Effector CD8-positive, alpha-beta T cell (primary cell): ENCODE data around the gene EHD1.
"Not testable (repeated sequence)": the region's sequence is repeated elsewhere in the genome, so short reads cannot be mapped to it uniquely, and the experiment has no call there.

Source experiments
- DNase-seq: peaks from one replicate; lab custom pipeline; 2025; lab: John Stamatoyannopoulos, UW

EHD1 gene

GRCh38 chr11:64831411-64831891 lies 47.0 kb downstream of the EHD1 start:
- DNase-seq, result no peak

GRCh38 chr11:64829536-64830251 lies 48.7 kb downstream of the EHD1 start:
- no peak for DNase-seq

- DNase-seq, result no peak
These were observed 51.0 kb downstream of the EHD1 start for GRCh38 chr11:64827451-64827839.

GRCh38 chr11:64826578-64827450 lies 51.6 kb downstream of the EHD1 start:
- no peak for DNase-seq

GRCh38 chr11:64826062-64826461 lies 52.4 kb downstream of the EHD1 start:
- no peak for DNase-seq

GRCh38 chr11:64823568-64824119 lies 54.8 kb downstream of the EHD1 start:
- no peak for DNase-seq

- no peak for DNase-seq
These were observed 60.9 kb downstream of the EHD1 start for GRCh38 chr11:64817476-64817875.

GRCh38 chr11:64815433-64815832 lies 63.0 kb downstream of the EHD1 start:
- not testable (repeated sequence) for DNase-seq

GRCh38 chr11:64814712-64815187 lies 63.7 kb downstream of the EHD1 start:
- no peak for DNase-seq

- DNase-seq, result no peak
These were observed 64.6 kb downstream of the EHD1 start for GRCh38 chr11:64813826-64814225.

GRCh38 chr11:64810891-64811272 lies 67.5 kb downstream of the EHD1 start:
- peak; percentile 47 for DNase-seq

GRCh38 chr11:64810271-64810890 lies 68.0 kb downstream of the EHD1 start, which contains the start of gene MEN1:
MEN1 (minus strand) TSS chr11:64810551; CDS start chr11:64810109, 442 bp downstream.
- peak; percentile 72 for DNase-seq

GRCh38 chr11:64809781-64810241 lies 68.6 kb downstream of the EHD1 start:
- no peak for DNase-seq

GRCh38 chr11:64805481-64805880 lies 72.9 kb downstream of the EHD1 start:
- DNase-seq, result no peak

- DNase-seq, result no peak
These were observed 73.8 kb downstream of the EHD1 start for GRCh38 chr11:64804346-64805210.

GRCh38 chr11:64803846-64804345 lies 74.5 kb downstream of the EHD1 start:
- no peak for DNase-seq

- DNase-seq, result peak; percentile 79
These were observed 75.1 kb downstream of the EHD1 start, which contains the start of gene MAP4K2 for GRCh38 chr11:64803158-64803845. MAP4K2 (minus strand) TSS chr11:64803214; CDS start chr11:64803149, 65 bp downstream.

GRCh38 chr11:64802370-64803157 lies 75.9 kb downstream of the EHD1 start:
- no peak for DNase-seq
